Measurements from ENCODE around the gene SLC13A2. TPM values are rescaled to one million over a fixed set of nuclear protein-coding genes. Genes with fewer than 3 reads are reported as not detected.

The SLC13A2 gene
- total RNA-seq, 1 experiment from 2014 or later = not detected

DNA sequence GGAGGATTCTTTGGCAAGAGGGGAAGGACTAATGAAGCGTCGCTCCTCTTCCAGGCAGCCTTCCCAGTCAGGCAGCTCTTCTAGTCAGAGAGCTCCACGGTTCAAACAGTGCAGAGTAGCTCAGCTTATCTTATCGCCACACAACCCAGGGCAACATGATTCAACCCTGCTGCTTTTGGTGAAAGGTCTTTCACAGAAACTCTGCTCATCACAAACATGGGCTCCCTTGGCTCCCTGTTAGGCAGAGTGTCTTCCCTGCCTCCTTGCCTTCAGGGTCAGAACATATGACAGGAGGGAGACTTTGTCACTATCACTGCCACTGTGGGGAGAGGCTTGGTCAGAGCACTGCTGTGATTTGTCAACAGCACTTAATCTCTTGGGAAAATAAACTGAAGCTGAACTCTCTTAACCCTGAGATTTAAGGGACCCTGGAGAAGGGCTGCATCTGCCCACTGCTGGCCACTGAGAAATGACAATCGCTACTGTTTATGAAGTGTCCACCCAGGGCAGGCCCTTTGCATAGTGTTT, 6.9 kb upstream of the SLC13A2 start:
- H3K27me3 Mint-ChIP-seq (ENCODE audit: low read depth) = peaks cover 26% of the 10 kb centered on the region
- H3K27ac ChIP-seq (ENCODE audit: insufficient read length, low read depth, low read length) = no peak overlapping the region

More for the DNA sequence above, 6.9 kb upstream of the SLC13A2 start:
- H3T11ph ChIP-seq (ENCODE audit: low read length) = no peak overlapping the region
- no peaks in the 10 kb centered on the region for H3K23me2 ChIP-seq (ENCODE audit: insufficient read length, low read depth, low read length, poor library complexity, severe bottlenecking)
- H3K27me3 ChIP-seq (ENCODE audit: insufficient read depth, low read length) = no peaks in the 10 kb centered on the region
- no peak overlapping the region for H2BK20ac ChIP-seq (ENCODE audit: low read depth, low read length, poor library complexity, severe bottlenecking)
- no peak overlapping the region for H4K8ac ChIP-seq (replicated peaks; ENCODE audit: insufficient read length, low read depth, low read length)
- H3K4me1 ChIP-seq (ENCODE audit: insufficient read depth, low read length) = no peaks in the 10 kb centered on the region; the same call in 1 of the 2 replicates
- H2BK120ac ChIP-seq (ENCODE audit: low read depth, low read length, poor library complexity, severe bottlenecking) = no peak overlapping the region
- no peak overlapping the region for H2BK15ac ChIP-seq (ENCODE audit: low read depth, low read length)
- WGBS (ENCODE audit: extremely low coverage, insufficient read length, low lambda C conversion rate) = no CpG with 5 or more reads among the region's 5 CpGs
- H3K56ac ChIP-seq (ENCODE audit: insufficient read length, low read depth, low read length) = no peak overlapping the region
- Mint-ChIP-seq H3K9me3 (no peaks in the 10 kb centered on the region; a peak in 1 of 5 replicates), H3K4me1 (peaks cover 4 to 16% of the 10 kb centered on the region in 2 experiments), H3K4me3 (no peak overlapping the region), H3K27ac (no peak overlapping the region), H3K36me3 (ENCODE audit: insufficient read depth in 1 of 3, low read depth in 3 of 3) (no peaks in the 10 kb centered on the region)
- TF ChIP-seq, protein P1, sequence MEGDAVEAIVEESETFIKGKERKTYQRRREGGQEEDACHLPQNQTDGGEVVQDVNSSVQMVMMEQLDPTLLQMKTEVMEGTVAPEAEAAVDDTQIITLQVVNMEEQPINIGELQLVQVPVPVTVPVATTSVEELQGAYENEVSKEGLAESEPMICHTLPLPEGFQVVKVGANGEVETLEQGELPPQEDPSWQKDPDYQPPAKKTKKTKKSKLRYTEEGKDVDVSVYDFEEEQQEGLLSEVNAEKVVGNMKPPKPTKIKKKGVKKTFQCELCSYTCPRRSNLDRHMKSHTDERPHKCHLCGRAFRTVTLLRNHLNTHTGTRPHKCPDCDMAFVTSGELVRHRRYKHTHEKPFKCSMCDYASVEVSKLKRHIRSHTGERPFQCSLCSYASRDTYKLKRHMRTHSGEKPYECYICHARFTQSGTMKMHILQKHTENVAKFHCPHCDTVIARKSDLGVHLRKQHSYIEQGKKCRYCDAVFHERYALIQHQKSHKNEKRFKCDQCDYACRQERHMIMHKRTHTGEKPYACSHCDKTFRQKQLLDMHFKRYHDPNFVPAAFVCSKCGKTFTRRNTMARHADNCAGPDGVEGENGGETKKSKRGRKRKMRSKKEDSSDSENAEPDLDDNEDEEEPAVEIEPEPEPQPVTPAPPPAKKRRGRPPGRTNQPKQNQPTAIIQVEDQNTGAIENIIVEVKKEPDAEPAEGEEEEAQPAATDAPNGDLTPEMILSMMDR (conservative IDR thresholded peaks at IDR 0.05) = no peak; the same call in 2 of the 3 replicates
- H3K9me3 ChIP-seq (ENCODE audit: control insufficient read depth, low read depth, low read length) = no peaks in the 10 kb centered on the region
- H4K5ac ChIP-seq (ENCODE audit: insufficient read length, low read depth, low read length) = no peak overlapping the region
- no peak overlapping the region for H3K9ac ChIP-seq (ENCODE audit: extremely low read depth, insufficient read length, low read length)
- no peak overlapping the region for H3K14ac ChIP-seq (ENCODE audit: insufficient read depth, low read length)
- DNase-seq = no peak
- no peak overlapping the region for H3K18ac ChIP-seq (ENCODE audit: insufficient read length, low read depth, low read length)
- no peak overlapping the region for H2BK5ac ChIP-seq (ENCODE audit: insufficient read length, low read length)
- no peak overlapping the region for H4K91ac ChIP-seq (ENCODE audit: insufficient read length, low read depth, low read length)
- no peak overlapping the region for H2AK5ac ChIP-seq (ENCODE audit: insufficient read length, low read length)
- no peak overlapping the region for H3K4ac ChIP-seq (ENCODE audit: low read depth, low read length)
- H4K20me1 ChIP-seq (ENCODE audit: control insufficient read depth, insufficient read depth, insufficient read length) = no peaks in the 10 kb centered on the region
- no peaks in the 10 kb centered on the region for H3K79me2 ChIP-seq (ENCODE audit: insufficient read depth, low read length)
- no peak overlapping the region for H2AFZ ChIP-seq (ENCODE audit: low read length)
- no peaks in the 10 kb centered on the region for H3K79me1 ChIP-seq (ENCODE audit: insufficient read depth, low read depth, low read length, poor library complexity, severe bottlenecking)
- no peak overlapping the region for H2BK12ac ChIP-seq (ENCODE audit: insufficient read length, low read depth, low read length)
- H3K23ac ChIP-seq (ENCODE audit: insufficient read length, low read depth, low read length) = no peak overlapping the region
- H3K4me2 ChIP-seq (ENCODE audit: insufficient read depth, insufficient read length, low read length) = no peak overlapping the region
